HCT116 (cell line): Measurements from ENCODE around the gene PTPN2. TPM values are rescaled to one million over a fixed set of nuclear protein-coding genes. Genes with fewer than 3 reads are reported as not detected.

Experiments
- ATAC-seq: fragments of 200-7000 bp; cut with Tn5 transposase; 2 replicates; pipeline ENCODE4 v1.9.1; 2020; ENCODE audit warnings: mild to moderate bottlenecking, moderate library complexity
- BruUV-seq: library from RNA; stranded (reverse); fragments of 400-500 nt; replicated peaks from 2 replicates; lab custom pipeline; 2021; lab: Mats Ljungman, UMichigan
- CTCF ChIA-PET: fragments of 300-600 bp; sonication (Branson Sonifier 250); formaldehyde crosslinking; loops from one replicate; lab custom pipeline; 2021; ENCODE audit warnings: antibody characterized with exemption; lab: Charles Lee
- POLR2A ChIA-PET: fragments of 300-600, 350-600 bp; sonication (Branson Sonifier 250); formaldehyde crosslinking; loops from one replicate; lab custom pipeline; 2021; ENCODE audit warnings: antibody characterized with exemption; lab: Charles Lee
- RAD21 ChIA-PET, 2 experiments: fragments of 300-600 bp; sonication (Branson Sonifier 250); formaldehyde crosslinking; loops; one replicate each; lab custom pipeline; 2023; ENCODE audit warnings: low total read pairs in 2 of 2; ENCODE audit not compliant: uncharacterized antibody in 2 of 2, unreplicated experiment in 2 of 2, low non-redundant PET in 1 of 2; lab: Charles Lee
- DNase-seq: peaks from one replicate; pipeline ENCODE4 v3.0.0-alpha.2; 2010; ENCODE audit warnings: low read depth, low spot score
- H2AFZ ChIP-seq: fragments of 200-600 bp; shearing (Covaris generic), sonication (generic); 2 replicates; pipeline ENCODE4 v1.6.1; 2017; ENCODE audit warnings: low read depth, mixed run types, mixed read lengths, antibody characterized with exemption, low read length; ENCODE audit not compliant: poor library complexity, severe bottlenecking
- H3K27ac ChIP-seq: 2 replicates; pipeline ENCODE4 v1.5.1; 2012; ENCODE audit warnings: low read depth, low read length
- H3K27me3 ChIP-seq: fragments of 200-600 bp; sonication (generic); 2 replicates; pipeline ENCODE4 v1.6.1; 2016; ENCODE audit warnings: mixed run types, low read length, mixed read lengths; ENCODE audit not compliant: insufficient read depth
- H3K36me3 ChIP-seq, 2 experiments: fragments of 200-500 bp in 1 of 2; fragments of 200-600 bp in 1 of 2; sonication (Bioruptor generic) in 1 of 2; sonication (generic) in 1 of 2; 2 replicates each; pipeline versions ENCODE4 v1.5.1 to v1.6.1; 2014 to 2016; ENCODE audit warnings: low read length in 2 of 2, inconsistent platforms in 1 of 2, mixed read lengths in 1 of 2, mixed run types in 1 of 2; ENCODE audit not compliant: insufficient read depth in 2 of 2, control insufficient read depth in 1 of 2
- H3K4me1 ChIP-seq, 2 experiments: fragments of 200-600 bp in 1 of 2; sonication (generic) in 1 of 2; 2 replicates each; pipeline versions ENCODE4 v1.5.1 to v1.6.1; 2012 to 2017; ENCODE audit warnings: low read length in 2 of 2, inconsistent platforms in 1 of 2, mild to moderate bottlenecking in 1 of 2, mixed read lengths in 1 of 2, mixed run types in 1 of 2, moderate library complexity in 1 of 2; ENCODE audit not compliant: insufficient read depth in 2 of 2, control insufficient read depth in 1 of 2
- H3K4me2 ChIP-seq: fragments of 200-600 bp; sonication (generic); 2 replicates; pipeline ENCODE4 v1.6.1; 2017; ENCODE audit warnings: mixed run types, low read length, mixed read lengths
- H3K4me3 ChIP-seq, 2 experiments: fragments of 200-600 bp in 1 of 2; sonication (generic) in 1 of 2; replicated peaks in 1 of 2; 2 replicates each; pipeline ENCODE4 v1.5.1; 2011 to 2016; ENCODE audit warnings: low read length in 2 of 2, control low read depth in 1 of 2, low read depth in 1 of 2, mild to moderate bottlenecking in 1 of 2, mixed read lengths in 1 of 2, mixed run types in 1 of 2
- H3K79me2 ChIP-seq: fragments of 200-600 bp; sonication (generic); 2 replicates; pipeline ENCODE4 v1.6.1; 2017; ENCODE audit warnings: mild to moderate bottlenecking, mixed run types, low read length, moderate library complexity, mixed read lengths; ENCODE audit not compliant: insufficient read depth
- H3K9ac ChIP-seq: fragments of 200-600 bp; sonication (generic); 2 replicates; pipeline ENCODE4 v1.6.1; 2016; ENCODE audit warnings: low read length, mixed read lengths
- H3K9me2 ChIP-seq: fragments of 200-600 bp; sonication (generic), shearing (Covaris generic); 2 replicates; pipeline ENCODE4 v1.6.1; 2017; ENCODE audit warnings: mixed run types, mild to moderate bottlenecking, moderate library complexity; ENCODE audit not compliant: insufficient read depth
- H3K9me3 ChIP-seq, 2 experiments: fragments of 200-500 bp in 1 of 2; fragments of 200-600 bp in 1 of 2; sonication (Bioruptor generic) in 1 of 2; sonication (generic) in 1 of 2; 2 replicates each; pipeline ENCODE4 v1.6.1; 2014 to 2017; ENCODE audit warnings: low read length in 2 of 2, mixed read lengths in 2 of 2, inconsistent platforms in 1 of 2, low read depth in 1 of 2, mild to moderate bottlenecking in 1 of 2, mixed run types in 1 of 2, moderate library complexity in 1 of 2; ENCODE audit not compliant: control insufficient read depth in 1 of 2, insufficient read depth in 1 of 2
- H4K20me1 ChIP-seq: fragments of 200-600 bp; sonication (generic), shearing (Covaris generic); 2 replicates; pipeline ENCODE4 v1.6.1; 2017; ENCODE audit warnings: mixed run types, mild to moderate bottlenecking, moderate library complexity; ENCODE audit not compliant: insufficient read depth
- ATF3 ChIP-seq: IDR thresholded peaks from 2 replicates; pipeline ENCODE4 v1.6.1; 2012
- CBX3 ChIP-seq: IDR thresholded peaks from 2 replicates; pipeline ENCODE4 v1.6.1; 2012; ENCODE audit warnings: low read depth
- EGR1 ChIP-seq: IDR thresholded peaks from 2 replicates; pipeline ENCODE4 v1.6.1; 2012; ENCODE audit warnings: low read depth
- EZH2 ChIP-seq: fragments of 200-600 bp; sonication (generic); IDR thresholded peaks from 2 replicates; pipeline ENCODE4 v1.6.1; 2017; ENCODE audit warnings: antibody characterized with exemption, mixed run types
- FOSL1 ChIP-seq: IDR thresholded peaks from 2 replicates; pipeline ENCODE4 v1.6.1; 2012; ENCODE audit warnings: low read depth
- POLR2A ChIP-seq: IDR thresholded peaks from 2 replicates; pipeline ENCODE4 v1.7.0; 2011; ENCODE audit warnings: borderline replicate concordance; ENCODE audit not compliant: insufficient read depth, insufficient read length; ENCODE audit errors: extremely low read depth
- POLR2AphosphoS5 ChIP-seq: IDR thresholded peaks from 2 replicates; pipeline ENCODE4 v1.6.1; 2011; ENCODE audit warnings: mild to moderate bottlenecking, low read depth, low read length, moderate library complexity
- RAD21 ChIP-seq: IDR thresholded peaks from 2 replicates; pipeline ENCODE4 v1.6.1; 2012; ENCODE audit warnings: low read depth, mild to moderate bottlenecking
- REST ChIP-seq: IDR thresholded peaks from 2 replicates; pipeline ENCODE4 v1.6.1; 2012; ENCODE audit warnings: low read depth
- SIN3A ChIP-seq: IDR thresholded peaks from 2 replicates; pipeline ENCODE4 v1.6.1; 2012; ENCODE audit warnings: low read depth
- SP1 ChIP-seq: IDR thresholded peaks from 2 replicates; pipeline ENCODE4 v1.6.1; 2012; ENCODE audit warnings: low read depth
- SRF ChIP-seq: IDR thresholded peaks from 2 replicates; pipeline ENCODE4 v1.6.1; 2012; ENCODE audit warnings: low read depth
- YY1 ChIP-seq: IDR thresholded peaks from 2 replicates; pipeline ENCODE4 v1.6.1; 2011; ENCODE audit warnings: low read length, low read depth, moderate library complexity, mild to moderate bottlenecking; ENCODE audit not compliant: insufficient replicate concordance; ENCODE audit errors: extremely low read depth
- ZBTB33 ChIP-seq: IDR thresholded peaks from 2 replicates; pipeline ENCODE4 v1.6.1; 2011; ENCODE audit warnings: mild to moderate bottlenecking, low read length, moderate library complexity; ENCODE audit not compliant: insufficient replicate concordance; ENCODE audit errors: extremely low read depth
- ZFX ChIP-seq: fragments of 450-650 bp; IDR thresholded peaks from 2 replicates; pipeline ENCODE4 v1.6.1; 2017
- ZNF274 ChIP-seq: fragments of 200-500 bp; sonication (Bioruptor generic); IDR thresholded peaks from 2 replicates; pipeline ENCODE4 v1.6.1; 2014; ENCODE audit warnings: mild to moderate bottlenecking, low read depth, low read length, inconsistent platforms
- intact Hi-C: fragments of 100-400 bp; cut with micrococcal nuclease; formaldehyde crosslinking; loops from 2 replicates; pipeline ENCODE4 v1.10.0; 2022
- total RNA-seq: library from RNA; stranded (reverse); gene quantifications from one replicate; pipeline ENCODE4 v1.2.1, GENCODE V29; 2021; ENCODE audit not compliant: unreplicated experiment

The PTPN2 gene
- total RNA-seq, 1 experiment from 2014 or later = 50.3 TPM

- Histone ChIP-seq H3K9me3 (no peaks in the 10 kb centered on the region), H3K9me2 (no peaks in the 10 kb centered on the region), H2AFZ (no peak overlapping the region), H3K27me3 (no peaks in the 10 kb centered on the region), H3K27ac (no peak overlapping the region), H3K4me3 (no peak overlapping the region), H3K4me2 (no peak overlapping the region), H3K36me3 (no peaks in the 10 kb centered on the region), H4K20me1 (peaks cover 5% of the 10 kb centered on the region; the same call in 1 of the 2 replicates), H3K4me1 (peaks cover 9% of the 10 kb centered on the region in 2 experiments), H3K9ac (no peak overlapping the region), H3K79me2 (peaks cover 69% of the 10 kb centered on the region)
- TF ChIP-seq CBX3 (no peak), REST (no peak), SIN3A (no peak), ZBTB33 (no peak), FOSL1 (no peak), ZFX (no peak), SRF (no peak), YY1 (no peak), ZNF274 (no peak), EZH2 (no peak), SP1 (no peak), RAD21 (no peak; the same call in 1 of the 2 replicates), ATF3 (no peak), POLR2A (no peak), POLR2AphosphoS5 (no peak), EGR1 (no peak)
- ChIA-PET CTCF (no interaction called here), POLR2A (no interaction called here), RAD21 (no interaction called here)
- no TSS peak for BruUV-seq
- DNase-seq = no peak
- no peak for ATAC-seq
- intact Hi-C loops = no loop called here
These were observed 43.0 kb downstream of the PTPN2 start for GRCh38 chr18:12841070-12841469.
